ENCODE results near the gene CD79B. TPM values are rescaled to one million over a fixed set of nuclear protein-coding genes. Genes with fewer than 3 reads are reported as not detected.
A peak's percentile ranks its signal among the peaks of the same experiment; 100 is the strongest.

CD79B gene
- total and polyA plus RNA-seq, 2 experiments from 2014 or later = 1.3 to 2.5 TPM

- TF ChIP-seq ZNF462 (CRISPR knock-in tag; IDR thresholded peaks at IDR 0.05) (no peak), EZH2 (IDR thresholded peaks at IDR 0.05; ENCODE audit: low read depth, unreplicated experiment) (no peak), CTCF (conservative IDR thresholded peaks at IDR 0.05; ENCODE audit: low read depth in 2 of 2) (no peak)
Measured at GRCh38 chr17:63974594-63975192, 42.6 kb upstream of the CD79B start (continued).

GRCh38 chr17:63973930-63974593 lies 41.9 kb upstream of the CD79B start:
- no peaks in the 10 kb centered on the region for H3K9me3 Mint-ChIP-seq
- H3K27ac ChIP-seq (ENCODE audit: low read depth) = no peak overlapping the region
- no peak overlapping the region for H3K4me2 ChIP-seq
- no peak overlapping the region; the same call in 2 of the 3 replicates for H3K4me3 Mint-ChIP-seq
- no peaks in the 10 kb centered on the region for H3K4me1 ChIP-seq (ENCODE audit: insufficient read depth)
- no peaks in the 10 kb centered on the region for H3F3A ChIP-seq (replicated peaks; ENCODE audit: low read depth)
- H3K4me1 Mint-ChIP-seq = peaks cover 7% of the 10 kb centered on the region
- no peak for TF ChIP-seq CREB1 (CRISPR knock-in tag; IDR thresholded peaks at IDR 0.05; ENCODE audit: low read depth)
- no peak for TF ChIP-seq NANOG (IDR thresholded peaks at IDR 0.05; ENCODE audit: borderline replicate concordance)
- no peak for TF ChIP-seq JUNB (IDR thresholded peaks at IDR 0.05; ENCODE audit: unreplicated experiment)
- no peak for TF ChIP-seq ZNF114 (CRISPR knock-in tag; IDR thresholded peaks at IDR 0.05)
- no peak for TF ChIP-seq CTCF (conservative IDR thresholded peaks at IDR 0.05; ENCODE audit: low read depth in 2 of 2)
- no peak for TF ChIP-seq EZH2 (IDR thresholded peaks at IDR 0.05; ENCODE audit: low read depth, unreplicated experiment)
- no peak for TF ChIP-seq EZH2phosphoT487 (IDR thresholded peaks at IDR 0.05; ENCODE audit: unreplicated experiment)
- no peak for TF ChIP-seq REST (IDR thresholded peaks at IDR 0.05; ENCODE audit: unreplicated experiment)
- H4K20me1 ChIP-seq (replicated peaks; ENCODE audit: insufficient read depth) = no peaks in the 10 kb centered on the region
- no peak overlapping the region for H3K4me3 ChIP-seq
- no peaks in the 10 kb centered on the region; the same call in 2 of the 3 replicates for H3K36me3 Mint-ChIP-seq (ENCODE audit: low read depth)
- H3K36me3 ChIP-seq (ENCODE audit: insufficient read depth) = no peaks in the 10 kb centered on the region
- no peak for ATAC-seq
- no peaks in the 10 kb centered on the region for H3K9me2 ChIP-seq (ENCODE audit: insufficient read depth)
- H3K27ac Mint-ChIP-seq = 0 out of 2 replicates have a peak overlapping the region, but pooled peaks have one; percentile 11
- no peak overlapping the region for H2AFZ ChIP-seq
- peaks cover 9% of the 10 kb centered on the region for H3K27me3 Mint-ChIP-seq (ENCODE audit: insufficient read depth, low read depth, poor library complexity)
- DNase-seq (ENCODE audit: low spot score) = no peak
- no peaks in the 10 kb centered on the region for H3K79me2 ChIP-seq (replicated peaks; ENCODE audit: insufficient read depth)
- no peaks in the 10 kb centered on the region for H3K27me3 ChIP-seq (ENCODE audit: insufficient read depth)

Data from GM23338 (cell line).